ENCODE data around the gene STXBP6.

The STXBP6 gene

DNA sequence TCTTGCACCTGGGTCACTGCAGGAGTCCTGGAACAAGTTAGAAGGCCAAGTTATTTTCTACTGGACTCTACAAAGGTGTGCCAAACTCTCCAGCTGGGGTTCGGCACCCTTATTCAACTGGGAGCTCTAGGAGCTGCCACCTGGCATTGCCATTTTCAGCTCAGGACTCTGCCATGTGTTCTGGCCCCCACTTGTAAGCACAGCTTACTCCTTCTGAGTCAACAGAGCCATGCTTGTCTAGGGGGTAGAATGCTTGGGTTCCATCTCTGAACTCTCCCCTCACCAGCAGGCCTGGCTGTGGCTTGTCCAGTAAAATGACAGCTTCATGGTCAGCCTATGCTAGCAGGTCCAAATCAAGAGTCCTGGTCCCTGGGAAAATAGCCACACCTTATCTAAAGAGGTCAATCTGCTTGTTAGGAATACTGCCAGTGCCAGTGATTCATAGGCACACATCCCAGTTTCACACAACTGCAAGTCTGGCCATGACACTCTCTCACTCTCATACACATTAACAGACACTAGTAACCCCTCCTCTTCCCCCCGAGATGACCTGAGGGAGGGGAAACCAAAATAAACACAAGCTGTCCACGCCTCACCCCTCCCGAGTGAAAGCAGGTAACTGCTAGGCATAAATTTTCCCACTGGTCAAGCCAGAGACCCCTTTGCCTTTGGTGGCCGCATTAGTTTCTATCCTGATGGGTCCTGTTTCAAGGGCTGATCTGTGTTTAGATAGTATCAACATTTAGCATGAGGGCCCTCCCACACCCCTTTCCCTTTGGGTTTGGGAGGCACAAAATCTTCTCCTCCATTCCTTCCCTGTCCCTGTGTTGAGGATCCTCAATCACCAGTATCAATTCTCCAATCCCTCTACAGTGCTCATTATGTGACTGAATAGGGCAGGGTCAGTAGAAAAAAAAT lies 233.7 kb downstream of the STXBP6 start:
- no peak overlapping the region for H3K27ac ChIP-seq (ENCODE audit: insufficient read depth in 1 of 2, low read depth in 1 of 2, low read length in 2 of 2, poor library complexity in 1 of 2, severe bottlenecking in 2 of 2)
- CTCF ChIA-PET: interaction anchor here (0.9 to 2.5 kb wide), 4 partner anchors 10 to 316 kb away, joined by 3 to 8 read pairs (median 4); no protein-coding TSS in a partner anchor
- 93% methylated on average over 4 of the region's 5 CpGs for WGBS (ENCODE audit: insufficient coverage)

DNA sequence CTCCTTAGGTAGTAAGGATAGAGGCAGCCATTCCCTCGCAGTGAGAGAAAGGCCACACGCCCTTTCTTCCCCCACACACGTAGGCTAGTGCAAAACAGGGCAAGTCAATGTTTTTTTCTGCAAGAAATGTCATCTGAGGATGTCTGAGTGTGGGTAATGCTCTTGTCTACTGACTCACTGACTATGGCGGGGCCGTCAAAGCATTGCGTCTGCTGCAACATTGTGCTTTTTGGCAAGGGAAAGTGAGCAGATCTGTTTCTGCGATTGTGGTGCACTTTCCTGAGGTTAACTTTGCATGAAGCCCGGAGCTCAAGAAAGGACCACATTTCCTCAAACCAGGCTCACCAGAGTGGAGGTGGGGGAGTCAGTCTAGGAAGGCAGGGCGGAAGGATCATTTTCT lies 234.4 kb downstream of the STXBP6 start:
- POLR2A ChIA-PET: no interaction called here
- Histone ChIP-seq H3K9me3 (ENCODE audit: control extremely low read depth in 1 of 5, control insufficient read depth in 4 of 5, insufficient read depth in 2 of 5, low read depth in 1 of 5, low read length in 4 of 5) (no peaks in the 10 kb centered on the region), H3K4me1 (ENCODE audit: control extremely low read depth in 1 of 4, control insufficient read depth in 4 of 4, insufficient read depth in 4 of 4, low read length in 3 of 4) (peaks cover 0 to 20% (median 16%) of the 10 kb centered on the region in 4 experiments), H3K4me3 (ENCODE audit: control insufficient read depth in 1 of 7, extremely low read depth in 1 of 7, insufficient read depth in 4 of 7, low read depth in 2 of 7, low read length in 6 of 7) (no peak overlapping the region), H3K36me3 (ENCODE audit: control insufficient read depth in 4 of 4, insufficient read depth in 4 of 4, low read length in 3 of 4) (no peaks in the 10 kb centered on the region), H3K27ac (ENCODE audit: insufficient read depth in 1 of 2, low read depth in 1 of 2, low read length in 2 of 2, poor library complexity in 1 of 2, severe bottlenecking in 2 of 2) (no peak overlapping the region), H3K27me3 (replicated peaks in 2 of 5; ENCODE audit: control insufficient read depth in 4 of 5, insufficient read depth in 5 of 5, low read length in 4 of 5) (no peaks in the 10 kb centered on the region)
- 95% methylated on average over 6 of the region's 9 CpGs for WGBS (ENCODE audit: insufficient coverage)
- DNase-seq: no peak
- CTCF ChIA-PET: interaction anchor here (0.9 to 2.5 kb wide), 3 partner anchors 10 to 317 kb away, joined by 3 to 8 read pairs (median 5); no protein-coding TSS in a partner anchor

More for the DNA sequence above, 233.7 kb downstream of the STXBP6 start:
- no peaks in the 10 kb centered on the region for H3K27me3 ChIP-seq (replicated peaks in 2 of 5; ENCODE audit: control insufficient read depth in 4 of 5, insufficient read depth in 5 of 5, low read length in 4 of 5)
- peaks cover 0 to 20% (median 16%) of the 10 kb centered on the region in 4 experiments for H3K4me1 ChIP-seq (ENCODE audit: control extremely low read depth in 1 of 4, control insufficient read depth in 4 of 4, insufficient read depth in 4 of 4, low read length in 3 of 4)
- POLR2A ChIA-PET: no interaction called here
- H3K4me3 ChIP-seq (ENCODE audit: control insufficient read depth in 1 of 7, extremely low read depth in 1 of 7, insufficient read depth in 4 of 7, low read depth in 2 of 7, low read length in 6 of 7): no peak overlapping the region
- no peak for DNase-seq
- no peaks in the 10 kb centered on the region for H3K36me3 ChIP-seq (ENCODE audit: control insufficient read depth in 4 of 4, insufficient read depth in 4 of 4, low read length in 3 of 4)
- H3K9me3 ChIP-seq (ENCODE audit: control extremely low read depth in 1 of 5, control insufficient read depth in 4 of 5, insufficient read depth in 2 of 5, low read depth in 1 of 5, low read length in 4 of 5): no peaks in the 10 kb centered on the region

DNA sequence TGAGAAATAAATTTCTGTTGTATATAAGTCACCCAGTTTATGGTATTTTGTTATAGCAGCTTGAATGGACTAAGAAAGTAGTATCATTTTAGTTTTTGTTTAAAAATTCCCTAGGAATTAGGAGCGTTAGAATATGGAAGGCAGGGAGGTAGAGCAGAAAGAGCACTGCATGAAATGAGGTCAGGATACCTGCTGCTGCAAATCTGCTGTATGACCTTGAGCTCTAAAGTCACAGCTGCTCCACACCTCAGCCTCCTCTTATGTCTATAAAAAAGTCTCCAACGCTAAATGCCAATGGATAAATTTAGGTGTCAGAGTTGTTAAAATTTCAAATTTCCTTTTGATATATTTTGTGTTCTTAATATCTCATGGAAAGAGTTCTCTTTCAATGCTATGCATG lies 235.0 kb downstream of the STXBP6 start:
- ChIA-PET CTCF (interaction anchor here (1.6 to 2.5 kb wide), 2 partner anchors 9 to 318 kb away, joined by 5 to 8 read pairs; no protein-coding TSS in a partner anchor), POLR2A (no interaction called here)
- Histone ChIP-seq H3K36me3 (ENCODE audit: control insufficient read depth in 4 of 4, insufficient read depth in 4 of 4, low read length in 3 of 4) (no peaks in the 10 kb centered on the region), H3K4me3 (ENCODE audit: control insufficient read depth in 1 of 7, extremely low read depth in 1 of 7, insufficient read depth in 4 of 7, low read depth in 2 of 7, low read length in 6 of 7) (no peak overlapping the region), H3K9me3 (ENCODE audit: control extremely low read depth in 1 of 5, control insufficient read depth in 4 of 5, insufficient read depth in 2 of 5, low read depth in 1 of 5, low read length in 4 of 5) (no peaks in the 10 kb centered on the region), H3K27me3 (replicated peaks in 2 of 5; ENCODE audit: control insufficient read depth in 4 of 5, insufficient read depth in 5 of 5, low read length in 4 of 5) (no peaks in the 10 kb centered on the region), H3K27ac (ENCODE audit: insufficient read depth in 1 of 2, low read depth in 1 of 2, low read length in 2 of 2, poor library complexity in 1 of 2, severe bottlenecking in 2 of 2) (no peak overlapping the region), H3K4me1 (ENCODE audit: control extremely low read depth in 1 of 4, control insufficient read depth in 4 of 4, insufficient read depth in 4 of 4, low read length in 3 of 4) (peaks cover 0 to 20% (median 16%) of the 10 kb centered on the region in 4 experiments)
- WGBS (ENCODE audit: insufficient coverage): 100% methylated on average over 1 of the region's 2 CpGs
- no peak for DNase-seq

DNA sequence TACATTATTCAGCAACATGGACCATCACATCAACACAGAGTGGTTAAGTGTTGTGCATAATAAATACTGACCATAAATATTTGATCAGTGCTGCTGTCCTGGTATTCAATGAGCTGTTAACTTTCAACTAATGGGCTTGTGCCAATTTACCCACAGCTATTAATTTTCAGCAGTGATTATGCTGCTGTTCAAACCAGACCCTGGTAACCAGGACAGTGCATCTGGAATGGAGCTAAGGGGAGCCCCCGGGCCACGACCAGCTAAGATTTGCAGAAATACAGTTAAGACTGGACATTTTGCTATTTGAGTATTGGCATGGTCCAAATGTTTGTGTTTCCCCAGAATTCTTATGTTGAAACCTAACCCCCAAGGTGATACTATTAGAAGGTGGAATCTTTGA lies 235.6 kb downstream of the STXBP6 start:
- Histone ChIP-seq H3K27ac (ENCODE audit: insufficient read depth in 1 of 2, low read depth in 1 of 2, low read length in 2 of 2, poor library complexity in 1 of 2, severe bottlenecking in 2 of 2) (no peak overlapping the region), H3K27me3 (replicated peaks in 2 of 5; ENCODE audit: control insufficient read depth in 4 of 5, insufficient read depth in 5 of 5, low read length in 4 of 5) (no peaks in the 10 kb centered on the region), H3K4me3 (ENCODE audit: control insufficient read depth in 1 of 7, extremely low read depth in 1 of 7, insufficient read depth in 4 of 7, low read depth in 2 of 7, low read length in 6 of 7) (no peak overlapping the region), H3K9me3 (ENCODE audit: control extremely low read depth in 1 of 5, control insufficient read depth in 4 of 5, insufficient read depth in 2 of 5, low read depth in 1 of 5, low read length in 4 of 5) (no peaks in the 10 kb centered on the region), H3K36me3 (ENCODE audit: control insufficient read depth in 4 of 4, insufficient read depth in 4 of 4, low read length in 3 of 4) (no peaks in the 10 kb centered on the region), H3K4me1 (ENCODE audit: control extremely low read depth in 1 of 4, control insufficient read depth in 4 of 4, insufficient read depth in 4 of 4, low read length in 3 of 4) (peaks cover 0 to 20% (median 16%) of the 10 kb centered on the region in 4 experiments)
- DNase-seq: no peak
- ChIA-PET POLR2A (no interaction called here), CTCF (interaction anchor here (1.6 to 2.5 kb wide), 2 partner anchors 8 to 318 kb away, joined by 5 to 8 read pairs; no protein-coding TSS in a partner anchor)
- 100% methylated on average over 2 of the region's 2 CpGs for WGBS (ENCODE audit: insufficient coverage)

DNA sequence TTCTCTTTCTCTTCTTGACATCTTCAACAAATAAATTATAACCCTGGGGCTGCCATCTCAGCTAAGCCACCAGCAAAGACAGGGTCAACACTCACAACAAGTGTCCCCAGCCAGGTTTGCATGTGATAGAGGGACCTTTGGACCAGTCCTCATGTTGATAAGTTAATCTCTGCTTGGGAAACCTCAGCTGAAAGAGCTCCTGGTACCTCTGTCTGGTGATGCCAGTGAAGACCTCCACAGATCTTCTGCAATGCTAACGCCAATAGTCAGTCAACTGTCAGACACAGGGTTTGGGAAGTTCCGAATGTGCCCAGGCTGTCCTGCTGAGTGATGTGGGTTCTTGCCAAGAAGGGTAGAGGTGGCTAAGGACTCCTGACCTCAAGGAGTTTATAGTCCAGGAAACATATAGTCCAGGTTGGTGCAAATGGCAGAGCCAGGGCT lies 236.1 kb downstream of the STXBP6 start:
- Histone ChIP-seq H3K4me3 (ENCODE audit: control insufficient read depth in 1 of 7, extremely low read depth in 1 of 7, insufficient read depth in 4 of 7, low read depth in 2 of 7, low read length in 6 of 7) (no peak overlapping the region), H3K4me1 (ENCODE audit: control extremely low read depth in 1 of 4, control insufficient read depth in 4 of 4, insufficient read depth in 4 of 4, low read length in 3 of 4) (peaks cover 0 to 17% (median 14%) of the 10 kb centered on the region in 4 experiments), H3K27me3 (replicated peaks in 2 of 5; ENCODE audit: control insufficient read depth in 4 of 5, insufficient read depth in 5 of 5, low read length in 4 of 5) (no peaks in the 10 kb centered on the region), H3K9me3 (ENCODE audit: control extremely low read depth in 1 of 5, control insufficient read depth in 4 of 5, insufficient read depth in 2 of 5, low read depth in 1 of 5, low read length in 4 of 5) (no peaks in the 10 kb centered on the region), H3K36me3 (ENCODE audit: control insufficient read depth in 4 of 4, insufficient read depth in 4 of 4, low read length in 3 of 4) (no peaks in the 10 kb centered on the region), H3K27ac (ENCODE audit: insufficient read depth in 1 of 2, low read depth in 1 of 2, low read length in 2 of 2, poor library complexity in 1 of 2, severe bottlenecking in 2 of 2) (no peak overlapping the region)
- no peak for DNase-seq
- WGBS (ENCODE audit: insufficient coverage): 92% methylated on average over 2 of the region's 2 CpGs
- POLR2A ChIA-PET: no interaction called here
- CTCF ChIA-PET: interaction anchor here (1.2 to 2.5 kb wide), 2 partner anchors 8 to 79 kb away, joined by 3 to 8 read pairs; no protein-coding TSS in a partner anchor

DNA sequence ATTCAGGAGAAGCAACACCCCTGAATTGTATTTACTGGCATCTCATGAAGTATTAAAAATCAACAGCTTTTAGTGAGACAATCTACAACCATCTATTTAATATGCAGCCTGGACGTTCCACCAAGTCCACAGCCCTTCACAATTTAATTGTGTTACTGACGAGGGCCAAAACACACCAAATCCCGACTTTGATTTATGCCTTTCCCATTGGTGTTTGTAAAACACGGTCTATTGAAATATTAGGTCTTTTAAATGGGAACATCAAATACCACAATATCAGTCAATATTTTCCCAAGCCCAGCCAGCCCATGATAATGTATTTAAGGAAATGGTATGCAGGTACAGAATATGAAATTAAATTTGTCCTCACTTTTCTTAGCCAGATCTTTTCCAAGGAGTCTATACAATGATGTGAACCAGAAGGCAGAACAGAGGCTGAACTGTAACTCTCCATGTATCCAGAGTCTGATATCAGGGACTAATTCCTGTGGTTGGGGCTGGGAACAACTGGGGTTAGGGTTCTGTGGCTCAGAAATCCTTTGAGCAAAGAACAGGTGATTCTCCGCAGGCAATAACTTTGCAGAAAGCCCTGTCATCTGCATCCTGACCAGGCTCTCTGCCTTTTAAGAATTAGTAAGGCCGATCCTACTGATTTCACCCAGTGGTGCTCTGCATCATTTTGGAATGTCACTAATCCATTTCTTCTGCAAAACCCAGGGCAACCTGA lies 236.7 kb downstream of the STXBP6 start:
- ChIA-PET CTCF (interaction anchor here (1.0 to 1.2 kb wide), 2 partner anchors 79 to 104 kb away, joined by 3 read pairs; no protein-coding TSS in a partner anchor), POLR2A (no interaction called here)
- Histone ChIP-seq H3K27me3 (replicated peaks in 2 of 5; ENCODE audit: control insufficient read depth in 4 of 5, insufficient read depth in 5 of 5, low read length in 4 of 5) (no peaks in the 10 kb centered on the region), H3K27ac (ENCODE audit: insufficient read depth in 1 of 2, low read depth in 1 of 2, low read length in 2 of 2, poor library complexity in 1 of 2, severe bottlenecking in 2 of 2) (no peak overlapping the region), H3K4me1 (ENCODE audit: control extremely low read depth in 1 of 4, control insufficient read depth in 4 of 4, insufficient read depth in 4 of 4, low read length in 3 of 4) (peaks cover 0 to 12% (median 9%) of the 10 kb centered on the region in 4 experiments), H3K4me3 (ENCODE audit: control insufficient read depth in 1 of 7, extremely low read depth in 1 of 7, insufficient read depth in 4 of 7, low read depth in 2 of 7, low read length in 6 of 7) (no peak overlapping the region), H3K9me3 (ENCODE audit: control extremely low read depth in 1 of 5, control insufficient read depth in 4 of 5, insufficient read depth in 2 of 5, low read depth in 1 of 5, low read length in 4 of 5) (no peaks in the 10 kb centered on the region), H3K36me3 (ENCODE audit: control insufficient read depth in 4 of 4, insufficient read depth in 4 of 4, low read length in 3 of 4) (no peaks in the 10 kb centered on the region)
- WGBS (ENCODE audit: insufficient coverage): 95% methylated on average over 2 of the region's 6 CpGs
- DNase-seq: no peak
